ENCODE measurements around the gene TANC1. TPM values are rescaled to one million over a fixed set of nuclear protein-coding genes. Genes with fewer than 3 reads are reported as not detected.

TANC1 gene
- total RNA-seq, 1 experiment from 2014 or later, result 2.5 TPM

- Histone ChIP-seq H3K4ac (ENCODE audit: low read depth, low read length) (no peak overlapping the region), H3T11ph (ENCODE audit: low read length) (no peak overlapping the region), H3K14ac (ENCODE audit: insufficient read depth, low read length) (no peak overlapping the region), H3K9ac (ENCODE audit: extremely low read depth, insufficient read length, low read length) (no peak overlapping the region), H2BK20ac (ENCODE audit: low read depth, low read length, poor library complexity, severe bottlenecking) (no peak overlapping the region), H3K79me1 (ENCODE audit: insufficient read depth, low read depth, low read length, poor library complexity, severe bottlenecking) (no peaks in the 10 kb centered on the region), H4K5ac (ENCODE audit: insufficient read length, low read depth, low read length) (no peak overlapping the region), H3K23me2 (ENCODE audit: insufficient read length, low read depth, low read length, poor library complexity, severe bottlenecking) (no peaks in the 10 kb centered on the region), H4K8ac (replicated peaks; ENCODE audit: insufficient read length, low read depth, low read length) (no peak overlapping the region), H3K18ac (ENCODE audit: insufficient read length, low read depth, low read length) (no peak overlapping the region), H3K4me2 (ENCODE audit: insufficient read depth, insufficient read length, low read length) (no peak overlapping the region), H4K20me1 (ENCODE audit: control insufficient read depth, insufficient read depth, insufficient read length) (no peaks in the 10 kb centered on the region), H3K27me3 (ENCODE audit: insufficient read depth, low read length) (no peaks in the 10 kb centered on the region), H2BK5ac (ENCODE audit: insufficient read length, low read length) (no peak overlapping the region), H2AK5ac (ENCODE audit: insufficient read length, low read length) (no peak overlapping the region), H2BK15ac (ENCODE audit: low read depth, low read length) (no peak overlapping the region), H3K9me3 (ENCODE audit: control insufficient read depth, low read depth, low read length) (no peaks in the 10 kb centered on the region), H3K23ac (ENCODE audit: insufficient read length, low read depth, low read length) (no peak overlapping the region), H3K79me2 (ENCODE audit: insufficient read depth, low read length) (no peaks in the 10 kb centered on the region), H2BK120ac (ENCODE audit: low read depth, low read length, poor library complexity, severe bottlenecking) (no peak overlapping the region), H2AFZ (ENCODE audit: low read length) (no peak overlapping the region), H3K56ac (ENCODE audit: insufficient read length, low read depth, low read length) (no peak overlapping the region), H3K27ac (ENCODE audit: insufficient read length, low read depth, low read length) (no peak overlapping the region), H3K4me1 (ENCODE audit: insufficient read depth, low read length) (no peaks in the 10 kb centered on the region), H2BK12ac (ENCODE audit: insufficient read length, low read depth, low read length) (no peak overlapping the region), H4K91ac (ENCODE audit: insufficient read length, low read depth, low read length) (no peak overlapping the region)
- Mint-ChIP-seq H3K4me1 (peaks cover 5 to 11% of the 10 kb centered on the region in 2 experiments), H3K27ac (no peak overlapping the region), H3K4me3 (no peak overlapping the region), H3K36me3 (ENCODE audit: insufficient read depth in 1 of 3, low read depth in 3 of 3) (no peaks in the 10 kb centered on the region), H3K9me3 (no peaks in the 10 kb centered on the region), H3K27me3 (ENCODE audit: low read depth) (no peaks in the 10 kb centered on the region)
- no peak for TF ChIP-seq CTCF (conservative IDR thresholded peaks at IDR 0.05)
- DNase-seq, result no peak
- no CpG with 5 or more reads among the region's 5 CpGs for WGBS (ENCODE audit: extremely low coverage, insufficient read length, low lambda C conversion rate)
Measured at GRCh38 chr2:159139216-159139933, 170.9 kb downstream of the TANC1 start.
